Measurements from ENCODE around the gene UGT1A5. TPM values are rescaled to one million over a fixed set of nuclear protein-coding genes. Genes with fewer than 3 reads are reported as not detected.
A peak's percentile ranks its signal among the peaks of the same experiment; 100 is the strongest.
"Not testable (repeated sequence)": the region's sequence is repeated elsewhere in the genome, so short reads cannot be mapped to it uniquely, and the experiment has no call there.

UGT1A5 gene
- total RNA-seq, 6 experiments from 2014 or later = 1.3 to 10.0 (median 3.8) TPM

DNA sequence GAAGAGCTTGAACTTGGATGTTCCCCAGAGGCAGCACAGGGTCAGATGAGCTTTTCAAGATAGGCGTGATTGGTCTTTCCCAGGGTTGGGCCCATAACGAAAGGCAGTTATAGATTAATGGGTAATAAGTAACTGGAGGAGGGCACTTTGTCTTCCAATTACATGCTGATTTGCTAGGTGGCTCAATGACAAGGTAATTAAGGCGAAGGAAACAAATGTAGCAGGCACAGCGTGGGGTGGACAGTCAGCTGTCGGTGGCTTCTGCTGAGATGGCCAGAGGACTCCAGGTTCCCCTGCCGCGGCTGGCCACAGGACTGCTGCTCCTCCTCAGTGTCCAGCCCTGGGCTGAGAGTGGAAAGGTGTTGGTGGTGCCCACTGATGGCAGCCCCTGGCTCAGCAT is 5.8 kb downstream of the UGT1A5 start, which contains the start of gene UGT1A4:
UGT1A4 (plus strand) TSS at position 185 of the 400 bp plus-strand sequence; CDS start at position 270, 85 bp downstream.
- intact Hi-C loops (cut with DNase I) = loop anchor here in 1 of 2 donors (5.0 kb wide), 1 partner anchor 44 kb away; the partner anchor contains the start of gene UGT1A1
- Histone ChIP-seq H3K27ac (peak within 1 kb of the TSS in 2 of 3 donors; percentile 72 to 91), H3K9me3 (no peaks in the 10 kb centered on the region), H3K36me3 (no peaks in the 10 kb centered on the region), H3K4me1 (peaks cover 0 to 37% (median 6%) of the 10 kb centered on the region in 4 donors), H3K4me3 (peak within 1 kb of the TSS; percentile 39 to 76 (median 63)), H3K27me3 (no peaks in the 10 kb centered on the region)
- ATAC-seq (peak; percentile 81 to 94 (median 88)), DNase-seq (peak; percentile 56 to 91 (median 88))
- TF ChIP-seq, protein P1, sequence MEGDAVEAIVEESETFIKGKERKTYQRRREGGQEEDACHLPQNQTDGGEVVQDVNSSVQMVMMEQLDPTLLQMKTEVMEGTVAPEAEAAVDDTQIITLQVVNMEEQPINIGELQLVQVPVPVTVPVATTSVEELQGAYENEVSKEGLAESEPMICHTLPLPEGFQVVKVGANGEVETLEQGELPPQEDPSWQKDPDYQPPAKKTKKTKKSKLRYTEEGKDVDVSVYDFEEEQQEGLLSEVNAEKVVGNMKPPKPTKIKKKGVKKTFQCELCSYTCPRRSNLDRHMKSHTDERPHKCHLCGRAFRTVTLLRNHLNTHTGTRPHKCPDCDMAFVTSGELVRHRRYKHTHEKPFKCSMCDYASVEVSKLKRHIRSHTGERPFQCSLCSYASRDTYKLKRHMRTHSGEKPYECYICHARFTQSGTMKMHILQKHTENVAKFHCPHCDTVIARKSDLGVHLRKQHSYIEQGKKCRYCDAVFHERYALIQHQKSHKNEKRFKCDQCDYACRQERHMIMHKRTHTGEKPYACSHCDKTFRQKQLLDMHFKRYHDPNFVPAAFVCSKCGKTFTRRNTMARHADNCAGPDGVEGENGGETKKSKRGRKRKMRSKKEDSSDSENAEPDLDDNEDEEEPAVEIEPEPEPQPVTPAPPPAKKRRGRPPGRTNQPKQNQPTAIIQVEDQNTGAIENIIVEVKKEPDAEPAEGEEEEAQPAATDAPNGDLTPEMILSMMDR (IDR thresholded peaks at IDR 0.05) = no peak
- peak; percentile 88 for TF ChIP-seq POLR2A (IDR thresholded peaks at IDR 0.05)
- WGBS (ENCODE audit: insufficient coverage, low coverage, low lambda C conversion rate, missing lambda C conversion rate) = 25% methylated on average over 4 of the region's 7 CpGs

DNA sequence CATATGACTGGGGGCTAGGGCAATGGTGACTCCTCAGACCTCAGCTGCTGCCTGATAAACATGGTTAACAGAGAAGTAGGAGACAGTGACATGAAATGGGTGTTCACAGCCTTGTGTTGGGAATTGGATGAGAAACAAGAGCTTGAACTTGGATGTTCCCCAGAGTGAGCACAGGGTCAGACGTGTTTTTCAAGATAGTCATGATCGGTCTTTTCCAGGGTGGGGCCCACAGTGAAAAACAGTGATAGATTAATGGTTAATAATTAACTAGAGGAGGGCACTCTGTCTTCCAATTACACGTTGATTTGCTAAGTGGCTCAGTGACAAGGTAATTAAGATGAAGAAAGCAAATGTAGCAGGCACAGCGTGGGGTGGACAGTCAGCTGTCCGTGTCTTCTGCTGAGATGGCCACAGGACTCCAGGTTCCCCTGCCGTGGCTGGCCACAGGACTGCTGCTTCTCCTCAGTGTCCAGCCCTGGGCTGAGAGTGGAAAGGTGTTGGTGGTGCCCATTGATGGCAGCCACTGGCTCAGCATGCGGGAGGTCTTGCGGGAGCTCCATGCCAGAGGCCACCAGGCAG is 16.1 kb downstream of the UGT1A5 start, which contains the start of gene UGT1A3:
UGT1A3 (plus strand) TSS at position 320 of the 579 bp plus-strand sequence; CDS start at position 405, 85 bp downstream.
- TF ChIP-seq POLR2A (IDR thresholded peaks at IDR 0.05) = no peak
- TF ChIP-seq, protein P1 (IDR thresholded peaks at IDR 0.05) = no peak
- Histone ChIP-seq H3K27me3 (no peaks in the 10 kb centered on the region), H3K4me3 (peak within 1 kb of the TSS in 1 of 3 donors; percentile 45), H3K9me3 (no peaks in the 10 kb centered on the region), H3K27ac (peak within 1 kb of the TSS in 2 of 3 donors; percentile 56 to 81), H3K4me1 (peaks cover 0 to 44% (median 6%) of the 10 kb centered on the region in 4 donors), H3K36me3 (no peaks in the 10 kb centered on the region)
- DNase-seq (peak in 2 of 3 donors; percentile 69 to 78), ATAC-seq (peak; percentile 85 to 93 (median 88))
- WGBS (ENCODE audit: insufficient coverage, low coverage, low lambda C conversion rate, missing lambda C conversion rate) = 32% methylated on average over 5 of the region's 8 CpGs
- intact Hi-C loops (cut with DNase I) = no loop called here

DNA sequence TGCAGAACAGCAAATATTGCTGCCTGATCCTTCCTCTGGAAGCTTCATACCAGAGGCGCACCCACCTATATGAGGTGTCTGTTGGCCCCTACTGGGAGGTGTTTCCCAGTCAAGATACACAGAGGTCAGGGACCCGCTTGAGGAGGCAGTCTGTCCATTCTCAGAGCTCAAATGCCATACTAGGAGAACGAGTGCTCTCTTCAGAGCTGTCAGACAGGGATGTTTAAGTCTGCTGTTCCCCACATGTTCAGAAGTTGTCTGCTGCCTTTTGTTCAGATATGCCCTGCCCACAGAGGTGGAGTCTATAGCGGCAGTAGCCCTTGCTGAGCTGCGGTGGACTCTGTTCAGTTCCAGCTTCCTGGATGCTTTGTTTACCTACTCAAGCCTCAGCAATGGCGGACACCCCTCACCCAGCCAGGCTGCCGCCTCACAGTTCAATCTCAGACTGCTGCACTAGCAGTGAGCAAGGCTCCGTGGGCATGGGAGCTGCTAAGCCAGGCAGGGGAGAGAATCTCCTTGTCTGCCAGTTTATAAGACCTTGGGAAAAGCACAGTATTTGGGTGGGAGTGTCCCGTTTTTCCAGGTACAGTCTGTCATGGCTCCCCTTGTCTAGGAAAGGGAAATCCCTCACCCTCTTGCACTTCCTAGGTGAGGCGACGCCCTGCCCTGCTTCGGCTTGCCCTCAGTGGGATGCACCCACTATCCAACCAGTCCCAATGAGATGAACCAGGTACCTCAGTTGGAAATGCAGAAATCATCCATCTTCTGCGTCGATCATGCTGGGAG is 24.4 kb downstream of the UGT1A5 start:
- H3K9me3 ChIP-seq; H3K27me3 ChIP-seq; intact Hi-C loops (cut with DNase I); H3K36me3 ChIP-seq: not testable (repeated sequence)
- Histone ChIP-seq H3K27ac (peak overlapping the region in 2 of 3 donors; percentile 29 to 56), H3K4me3 (peak overlapping the region in 1 of 3 donors; percentile 19), H3K4me1 (peaks cover 0 to 85% (median 23%) of the 10 kb centered on the region in 4 donors)
- DNase-seq (peak in 2 of 3 donors; percentile 52 to 70), ATAC-seq (peak; percentile 80 to 93 (median 92))
- WGBS (ENCODE audit: insufficient coverage, low coverage, low lambda C conversion rate, missing lambda C conversion rate) = 59% methylated on average over 4 of the region's 14 CpGs

DNA sequence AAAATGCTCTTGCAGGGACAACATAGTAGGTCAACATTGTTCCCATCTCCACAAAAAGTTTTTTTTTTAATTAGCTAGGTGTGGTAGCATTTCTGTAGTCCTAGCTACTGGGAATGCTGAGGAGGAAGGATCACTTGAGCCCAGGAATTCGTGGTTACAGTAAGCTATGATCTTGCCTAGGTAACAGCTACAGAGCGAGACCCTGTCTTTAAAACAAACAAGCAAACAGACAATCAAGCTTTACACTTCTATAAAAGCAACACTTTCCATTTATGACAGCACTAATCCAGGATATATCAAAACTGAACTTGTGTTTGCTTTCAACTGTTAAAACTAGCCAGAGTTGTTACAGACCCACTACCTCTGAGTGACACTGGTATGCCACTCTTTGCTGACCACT is 28.2 kb downstream of the UGT1A5 start:
- H3K4me1 ChIP-seq = peaks cover 0 to 83% (median 29%) of the 10 kb centered on the region in 4 donors
- H3K36me3 ChIP-seq = peaks cover 0 to 11% (median 0%) of the 10 kb centered on the region in 4 donors
- H3K9me3 ChIP-seq = no peaks in the 10 kb centered on the region
- ATAC-seq (no peak), DNase-seq (no peak)
- H3K4me3 ChIP-seq = no peak overlapping the region
- WGBS (ENCODE audit: insufficient coverage, low coverage, low lambda C conversion rate, missing lambda C conversion rate) = 76% methylated on average over 2 of the region's 2 CpGs
- intact Hi-C loops (cut with DNase I) = no loop called here
- no peak overlapping the region for H3K27ac ChIP-seq
- H3K27me3 ChIP-seq = no peaks in the 10 kb centered on the region
- TF ChIP-seq POLR2A (IDR thresholded peaks at IDR 0.05) = no peak
- TF ChIP-seq, protein P1 (IDR thresholded peaks at IDR 0.05) = no peak
